Hepatocyte (in vitro differentiated cells): ENCODE results near the gene SPRED2.

Source experiments
- CTCF ChIP-seq: fragments of 200-600 bp; sonication (generic); IDR thresholded peaks from 2 replicates; pipeline ENCODE4 v1.5.1; 2016; ENCODE audit warnings: antibody characterized with exemption, mild to moderate bottlenecking; ENCODE audit not compliant: poor library complexity
- EZH2 ChIP-seq: fragments of 200-600 bp; sonication (generic); IDR thresholded peaks from 2 replicates; pipeline ENCODE4 v1.6.1; 2016; ENCODE audit warnings: antibody characterized with exemption, mild to moderate bottlenecking, borderline replicate concordance
- EZH2phosphoT487 ChIP-seq: fragments of 200-600 bp; sonication (generic); IDR thresholded peaks from one replicate; pipeline ENCODE4 v1.6.1; 2018; ENCODE audit warnings: antibody characterized with exemption, mild to moderate bottlenecking, low read depth, moderate library complexity; ENCODE audit not compliant: unreplicated experiment, severe bottlenecking

GRCh38 chr2:65334714-65335113, 97.7 kb downstream of the SPRED2 start:
- TF ChIP-seq EZH2 (no peak), CTCF (no peak), EZH2phosphoT487 (no peak)
